ENCODE measurements around the gene LONRF3. TPM values are rescaled to one million over a fixed set of nuclear protein-coding genes. Genes with fewer than 3 reads are reported as not detected.

LONRF3 gene
- total RNA-seq, 1 experiment from 2014 or later, result 13.1 TPM

DNA sequence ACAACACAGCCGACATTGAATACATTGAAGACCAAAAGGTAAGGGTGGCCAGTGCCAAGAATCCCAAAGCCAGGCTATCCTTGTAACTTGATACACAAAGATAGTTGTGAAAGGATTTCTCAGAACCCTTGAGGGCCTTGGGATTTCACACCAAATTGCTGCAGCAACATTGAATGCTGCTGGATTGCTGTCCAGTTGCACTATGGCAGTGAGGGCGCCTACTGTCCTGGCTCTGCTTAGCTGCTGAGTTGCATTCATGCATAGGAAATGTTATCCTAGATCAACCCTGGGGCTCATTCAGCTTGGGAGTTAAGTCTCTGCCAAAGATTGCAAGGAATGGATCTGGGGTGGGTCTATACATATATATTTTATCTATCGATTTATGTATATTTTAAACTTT lies 38.7 kb downstream of the LONRF3 start:
- no peaks in the 10 kb centered on the region; the same call in 1 of the 2 replicates for H3K36me3 ChIP-seq (ENCODE audit: control insufficient read depth, insufficient read depth, low read length)
- no peaks in the 10 kb centered on the region for H3K27me3 ChIP-seq (ENCODE audit: control insufficient read depth, insufficient read depth, low read length)
- H3K4me3 ChIP-seq (ENCODE audit: low read depth in 2 of 2, low read length in 2 of 2), result no peak overlapping the region
- no peak for ATAC-seq
- ChIA-PET POLR2A (no interaction called here), CTCF (interaction anchor here (0.6 kb wide), 1 partner anchor 366 kb away, joined by 4 read pairs; no protein-coding TSS in a partner anchor)
- peaks cover 22% of the 10 kb centered on the region for H3K4me1 ChIP-seq (ENCODE audit: control insufficient read depth, insufficient read depth, low read length)
- no TSS peak for BruUV-seq (replicated peaks)
- peak overlapping the region; percentile 57 for H3K27ac ChIP-seq (ENCODE audit: low read length)
- in situ Hi-C loops (cut with HindIII; ENCODE audit: low pct_unique_long_range_greater_than_20kb, low sequenced_read_pairs) (no loop called here), intact Hi-C loops (cut with micrococcal nuclease; ENCODE audit: unreplicated experiment) (no loop called here)
- peaks cover 17% of the 10 kb centered on the region; the same call in 1 of the 2 replicates for H3K9me3 ChIP-seq (ENCODE audit: control insufficient read depth, insufficient read depth, low read depth, low read length)
- TF ChIP-seq, protein P1, sequence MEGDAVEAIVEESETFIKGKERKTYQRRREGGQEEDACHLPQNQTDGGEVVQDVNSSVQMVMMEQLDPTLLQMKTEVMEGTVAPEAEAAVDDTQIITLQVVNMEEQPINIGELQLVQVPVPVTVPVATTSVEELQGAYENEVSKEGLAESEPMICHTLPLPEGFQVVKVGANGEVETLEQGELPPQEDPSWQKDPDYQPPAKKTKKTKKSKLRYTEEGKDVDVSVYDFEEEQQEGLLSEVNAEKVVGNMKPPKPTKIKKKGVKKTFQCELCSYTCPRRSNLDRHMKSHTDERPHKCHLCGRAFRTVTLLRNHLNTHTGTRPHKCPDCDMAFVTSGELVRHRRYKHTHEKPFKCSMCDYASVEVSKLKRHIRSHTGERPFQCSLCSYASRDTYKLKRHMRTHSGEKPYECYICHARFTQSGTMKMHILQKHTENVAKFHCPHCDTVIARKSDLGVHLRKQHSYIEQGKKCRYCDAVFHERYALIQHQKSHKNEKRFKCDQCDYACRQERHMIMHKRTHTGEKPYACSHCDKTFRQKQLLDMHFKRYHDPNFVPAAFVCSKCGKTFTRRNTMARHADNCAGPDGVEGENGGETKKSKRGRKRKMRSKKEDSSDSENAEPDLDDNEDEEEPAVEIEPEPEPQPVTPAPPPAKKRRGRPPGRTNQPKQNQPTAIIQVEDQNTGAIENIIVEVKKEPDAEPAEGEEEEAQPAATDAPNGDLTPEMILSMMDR (IDR thresholded peaks at IDR 0.05), result no peak
- TF ChIP-seq TCF7L2 (IDR thresholded peaks at IDR 0.05; ENCODE audit: low read depth, low read length), result no peak
- TF ChIP-seq POLR2AphosphoS5 (IDR thresholded peaks at IDR 0.05; ENCODE audit: low read depth, low read length), result no peak
- TF ChIP-seq, protein P2, sequence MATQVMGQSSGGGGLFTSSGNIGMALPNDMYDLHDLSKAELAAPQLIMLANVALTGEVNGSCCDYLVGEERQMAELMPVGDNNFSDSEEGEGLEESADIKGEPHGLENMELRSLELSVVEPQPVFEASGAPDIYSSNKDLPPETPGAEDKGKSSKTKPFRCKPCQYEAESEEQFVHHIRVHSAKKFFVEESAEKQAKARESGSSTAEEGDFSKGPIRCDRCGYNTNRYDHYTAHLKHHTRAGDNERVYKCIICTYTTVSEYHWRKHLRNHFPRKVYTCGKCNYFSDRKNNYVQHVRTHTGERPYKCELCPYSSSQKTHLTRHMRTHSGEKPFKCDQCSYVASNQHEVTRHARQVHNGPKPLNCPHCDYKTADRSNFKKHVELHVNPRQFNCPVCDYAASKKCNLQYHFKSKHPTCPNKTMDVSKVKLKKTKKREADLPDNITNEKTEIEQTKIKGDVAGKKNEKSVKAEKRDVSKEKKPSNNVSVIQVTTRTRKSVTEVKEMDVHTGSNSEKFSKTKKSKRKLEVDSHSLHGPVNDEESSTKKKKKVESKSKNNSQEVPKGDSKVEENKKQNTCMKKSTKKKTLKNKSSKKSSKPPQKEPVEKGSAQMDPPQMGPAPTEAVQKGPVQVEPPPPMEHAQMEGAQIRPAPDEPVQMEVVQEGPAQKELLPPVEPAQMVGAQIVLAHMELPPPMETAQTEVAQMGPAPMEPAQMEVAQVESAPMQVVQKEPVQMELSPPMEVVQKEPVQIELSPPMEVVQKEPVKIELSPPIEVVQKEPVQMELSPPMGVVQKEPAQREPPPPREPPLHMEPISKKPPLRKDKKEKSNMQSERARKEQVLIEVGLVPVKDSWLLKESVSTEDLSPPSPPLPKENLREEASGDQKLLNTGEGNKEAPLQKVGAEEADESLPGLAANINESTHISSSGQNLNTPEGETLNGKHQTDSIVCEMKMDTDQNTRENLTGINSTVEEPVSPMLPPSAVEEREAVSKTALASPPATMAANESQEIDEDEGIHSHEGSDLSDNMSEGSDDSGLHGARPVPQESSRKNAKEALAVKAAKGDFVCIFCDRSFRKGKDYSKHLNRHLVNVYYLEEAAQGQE (IDR thresholded peaks at IDR 0.05; ENCODE audit: insufficient read depth in 1 of 2, low read depth in 2 of 2, low read length in 1 of 2), result no peak
- TF ChIP-seq SIN3A (IDR thresholded peaks at IDR 0.05; ENCODE audit: borderline replicate concordance, insufficient read depth, low read depth, low read length), result no peak
- no peak for DNase-seq (ENCODE audit: low read depth, low spot score)

DNA sequence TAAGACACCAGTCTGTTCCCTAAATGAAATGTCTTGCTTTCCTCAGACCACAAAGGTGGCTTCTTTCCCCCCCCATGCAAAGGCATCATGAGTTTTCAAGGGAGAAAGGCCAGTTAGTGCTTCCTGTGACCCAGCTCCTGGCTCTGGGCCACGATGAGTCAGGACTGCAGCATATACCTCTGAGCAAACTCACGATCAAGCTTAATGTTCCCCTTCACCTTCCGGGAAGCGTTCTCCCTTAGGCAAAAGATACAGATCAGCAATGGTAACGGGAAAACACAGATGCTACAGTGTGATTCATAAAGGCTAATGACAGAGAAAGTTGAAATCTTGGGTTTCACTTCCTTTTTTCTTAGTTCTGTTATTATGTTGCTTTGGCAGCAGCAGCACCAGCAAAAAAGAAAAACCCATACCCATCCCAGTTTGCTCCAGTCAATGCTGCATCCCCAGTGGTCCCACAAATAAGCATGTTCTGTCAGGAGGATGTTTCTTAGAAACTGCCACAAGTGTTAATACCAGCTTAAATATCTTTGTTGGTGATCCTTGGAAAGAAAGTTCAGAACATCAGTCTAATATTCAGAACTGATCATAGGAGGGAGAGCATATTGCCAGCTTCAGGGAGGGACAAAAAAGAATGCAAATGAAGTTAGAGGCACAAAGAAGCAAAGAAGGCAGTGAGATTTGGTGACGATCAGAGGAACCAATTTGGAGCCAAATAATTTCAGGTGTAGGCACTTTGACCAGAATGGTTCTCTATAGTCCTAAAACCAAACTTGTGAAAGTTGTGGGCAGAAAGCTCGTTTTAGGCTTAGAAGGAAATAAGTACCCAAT lies 41.2 kb downstream of the LONRF3 start:
- ATAC-seq (peak; percentile 99), DNase-seq (ENCODE audit: low read depth, low spot score) (peak; percentile 82)
- intact Hi-C loops (cut with micrococcal nuclease; ENCODE audit: unreplicated experiment) (no loop called here), in situ Hi-C loops (cut with HindIII; ENCODE audit: low pct_unique_long_range_greater_than_20kb, low sequenced_read_pairs) (no loop called here)
- H3K4me3 ChIP-seq (ENCODE audit: low read depth in 2 of 2, low read length in 2 of 2), result no peak overlapping the region
- TF ChIP-seq TCF7L2 (IDR thresholded peaks at IDR 0.05; ENCODE audit: low read depth, low read length), result peak; percentile 54
- TF ChIP-seq, protein P2 (IDR thresholded peaks at IDR 0.05; ENCODE audit: insufficient read depth in 1 of 2, low read depth in 2 of 2, low read length in 1 of 2), result no peak
- TF ChIP-seq POLR2AphosphoS5 (IDR thresholded peaks at IDR 0.05; ENCODE audit: low read depth, low read length), result peak; percentile 35; the same call in 1 of the 2 replicates
- ChIA-PET CTCF (interaction anchor here (1.1 kb wide), 2 partner anchors 51 to 168 kb away, joined by 3 to 6 read pairs; no protein-coding TSS in a partner anchor), POLR2A (interaction anchor here (0.6 kb wide), 1 partner anchor 325 kb away, joined by 4 read pairs; no protein-coding TSS in a partner anchor)
- H3K4me1 ChIP-seq (ENCODE audit: control insufficient read depth, insufficient read depth, low read length), result peaks cover 22% of the 10 kb centered on the region
- H3K27ac ChIP-seq (ENCODE audit: low read length), result peak overlapping the region; percentile 86
- no peaks in the 10 kb centered on the region for H3K27me3 ChIP-seq (ENCODE audit: control insufficient read depth, insufficient read depth, low read length)
- H3K9me3 ChIP-seq (ENCODE audit: control insufficient read depth, insufficient read depth, low read depth, low read length), result peaks cover 18% of the 10 kb centered on the region; the same call in 1 of the 2 replicates
- BruUV-seq (replicated peaks), result no TSS peak
- H3K36me3 ChIP-seq (ENCODE audit: control insufficient read depth, insufficient read depth, low read length), result no peaks in the 10 kb centered on the region; the same call in 1 of the 2 replicates
